Common myeloid progenitor, CD34-positive (primary cell): Measurements from ENCODE around the gene SFTA2.
"Not testable (repeated sequence)": the region's sequence is repeated elsewhere in the genome, so short reads cannot be mapped to it uniquely, and the experiment has no call there.

Source experiments
- CTCF ChIA-PET: fragments of 350-600 bp; sonication (Branson Sonifier 250); formaldehyde crosslinking; loops from one replicate; lab custom pipeline; 2021; ENCODE audit warnings: antibody characterized with exemption; lab: Charles Lee
- POLR2A ChIA-PET: fragments of 350-600 bp; sonication (Branson Sonifier 250); formaldehyde crosslinking; loops from one replicate; lab custom pipeline; 2021; ENCODE audit warnings: antibody characterized with exemption; lab: Charles Lee
- DNase-seq, 3 donors: peaks; one replicate each; pipeline versions ENCODE4 v3.0.0 to v3.0.0-alpha.2; 2013
- H3K27ac ChIP-seq, 2 experiments: 1 replicate in 1 of 2; 2 replicates in 1 of 2; pipeline ENCODE4 v1.7.0; 2013; ENCODE audit warnings: inconsistent platforms in 2 of 2, low read length in 2 of 2, mild to moderate bottlenecking in 2 of 2, low read depth in 1 of 2, moderate library complexity in 1 of 2; ENCODE audit not compliant: severe bottlenecking in 2 of 2, insufficient read depth in 1 of 2, poor library complexity in 1 of 2
- H3K27me3 ChIP-seq, 5 experiments: replicated peaks in 2 of 5; 1 replicate in 3 of 5; 2 replicates in 2 of 5; pipeline versions ENCODE4 v1.6.1 to v1.7.0; 2013; ENCODE audit warnings: low read length in 4 of 5, mild to moderate bottlenecking in 2 of 5, moderate library complexity in 2 of 5, inconsistent platforms in 1 of 5; ENCODE audit not compliant: insufficient read depth in 5 of 5, control insufficient read depth in 4 of 5
- H3K36me3 ChIP-seq, 4 experiments: 1 replicate in 2 of 4; 2 replicates in 2 of 4; pipeline versions ENCODE4 v1.6.1 to v1.7.0; 2013; ENCODE audit warnings: low read length in 3 of 4, control low read depth in 1 of 4, mild to moderate bottlenecking in 1 of 4; ENCODE audit not compliant: control insufficient read depth in 4 of 4, insufficient read depth in 4 of 4
- H3K4me1 ChIP-seq, 4 experiments: 1 replicate in 3 of 4; 2 replicates in 1 of 4; pipeline versions ENCODE4 v1.6.1 to v1.7.1; 2013; ENCODE audit warnings: low read length in 3 of 4, mild to moderate bottlenecking in 3 of 4, control low read depth in 1 of 4, inconsistent platforms in 1 of 4, moderate library complexity in 1 of 4; ENCODE audit not compliant: control insufficient read depth in 4 of 4, insufficient read depth in 4 of 4; ENCODE audit errors: control extremely low read depth in 1 of 4
- H3K4me3 ChIP-seq, 7 experiments: 1 replicate in 4 of 7; 2 replicates in 3 of 7; pipeline versions ENCODE4 v1.5.1 to v1.7.0; 2013; ENCODE audit warnings: mild to moderate bottlenecking in 7 of 7, low read length in 6 of 7, moderate library complexity in 6 of 7, inconsistent platforms in 2 of 7, low read depth in 2 of 7, control low read depth in 1 of 7; ENCODE audit not compliant: insufficient read depth in 4 of 7, control insufficient read depth in 1 of 7; ENCODE audit errors: extremely low read depth in 1 of 7
- H3K9me3 ChIP-seq, 5 experiments: 1 replicate in 4 of 5; 2 replicates in 1 of 5; pipeline versions ENCODE4 v1.6.1 to v1.7.1; 2013; ENCODE audit warnings: low read length in 4 of 5, mild to moderate bottlenecking in 2 of 5, inconsistent platforms in 1 of 5, low read depth in 1 of 5, moderate library complexity in 1 of 5; ENCODE audit not compliant: control insufficient read depth in 4 of 5, insufficient read depth in 2 of 5; ENCODE audit errors: control extremely low read depth in 1 of 5
- WGBS: methylation state at CpG from one replicate; pipeline ENCODE4 v1.1.5; 2013; ENCODE audit not compliant: insufficient coverage; 5-methylcytosine and 5-hydroxymethylcytosine counted together

The SFTA2 gene

GRCh38 chr6:30914854-30915590 lies 16.9 kb downstream of the SFTA2 start:
- no peaks in the 10 kb centered on the region for H3K9me3 ChIP-seq
- H3K4me1 ChIP-seq: peaks cover 0 to 23% (median 22%) of the 10 kb centered on the region in 4 experiments
- H3K36me3 ChIP-seq: peaks cover 3 to 57% (median 39%) of the 10 kb centered on the region in 4 experiments

DNA sequence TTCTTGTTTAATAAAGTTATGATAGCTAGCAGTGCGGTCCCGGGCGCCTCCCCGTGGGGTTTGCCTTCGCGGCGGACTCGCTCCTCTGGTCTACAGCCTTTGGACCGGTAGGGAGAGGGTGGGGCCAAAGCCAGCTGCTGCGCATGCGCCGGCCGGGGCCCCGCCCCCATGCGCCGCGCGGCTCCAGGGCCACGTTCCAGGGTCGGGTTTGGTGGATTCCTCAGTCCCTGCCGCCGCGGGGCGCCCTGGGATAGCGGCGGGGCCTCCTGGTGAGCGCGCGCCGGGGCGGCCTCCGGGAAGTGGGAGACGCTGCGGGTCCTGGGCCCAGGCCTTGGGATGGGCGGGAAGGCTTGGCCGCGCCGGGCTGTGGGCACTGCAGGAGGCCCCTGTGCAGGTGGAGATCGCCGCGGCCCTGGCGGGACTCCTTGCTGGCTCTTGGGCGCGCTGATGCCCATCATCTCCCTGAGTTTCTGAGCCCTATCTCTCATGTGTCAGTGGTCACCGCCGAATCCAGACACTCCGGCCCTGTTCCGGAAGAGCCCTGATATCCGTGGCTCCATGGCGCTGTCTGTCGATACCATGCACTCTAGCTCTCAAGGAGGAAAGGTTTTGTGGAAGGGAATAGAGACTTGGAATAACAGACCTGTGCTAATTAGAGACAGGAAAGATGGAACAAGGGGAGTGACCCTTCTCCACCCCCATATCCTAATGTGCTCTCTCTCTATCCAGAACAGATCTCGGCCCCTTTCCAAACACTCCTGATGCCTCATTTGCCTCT lies 17.7 kb downstream of the SFTA2 start, which contains the start of gene VARS2:
Gene VARS2 (plus strand): TSS at position 163 of the 778 bp plus-strand sequence. CDS start 599 bp downstream, at position 762.
- under 1% methylated on average over 44 of the region's 52 CpGs for WGBS
- Histone ChIP-seq H3K27me3 (no peaks in the 10 kb centered on the region), H3K27ac (peak within 1 kb of the TSS in 1 of 2 experiments; percentile 67), H3K36me3 (peaks cover 3 to 50% (median 37%) of the 10 kb centered on the region in 4 experiments), H3K4me3 (peak within 1 kb of the TSS; percentile 15 to 88 (median 76)), H3K9me3 (no peaks in the 10 kb centered on the region), H3K4me1 (peaks cover 0 to 23% (median 22%) of the 10 kb centered on the region in 4 experiments)
- ChIA-PET CTCF (interaction anchor here (0.5 to 11.1 kb wide), 26 partner anchors 9 to 284 kb away, joined by 3 to 119 read pairs (median 6); partner anchors contain the start of genes DDR1 and MUCL3), POLR2A (interaction anchor here (0.6 to 1.0 kb wide), 3 partner anchors 62 to 172 kb away, joined by 3 to 4 read pairs (median 3); no protein-coding TSS in a partner anchor)
- peak; percentile 85 to 88 (median 86) for DNase-seq

More at GRCh38 chr6:30914854-30915590, 16.9 kb downstream of the SFTA2 start:
- DNase-seq: peak in 1 of 3 donors; percentile 13
- no peaks in the 10 kb centered on the region for H3K27me3 ChIP-seq
- H3K27ac ChIP-seq: peak overlapping the region in 1 of 2 experiments; percentile 67
- ChIA-PET CTCF (interaction anchor here (0.6 to 11.1 kb wide), 32 partner anchors 9 to 285 kb away, joined by 3 to 119 read pairs (median 5); partner anchors contain the start of genes DDR1, MUCL3 and PSORS1C1), POLR2A (interaction anchor here (0.6 to 0.8 kb wide), 3 partner anchors 25 to 172 kb away, joined by 3 to 4 read pairs (median 3); no protein-coding TSS in a partner anchor)
- H3K4me3 ChIP-seq: peak overlapping the region in 6 of 7 experiments; percentile 15 to 88 (median 80)
- WGBS: 54% methylated on average over 12 of the region's 17 CpGs

DNA sequence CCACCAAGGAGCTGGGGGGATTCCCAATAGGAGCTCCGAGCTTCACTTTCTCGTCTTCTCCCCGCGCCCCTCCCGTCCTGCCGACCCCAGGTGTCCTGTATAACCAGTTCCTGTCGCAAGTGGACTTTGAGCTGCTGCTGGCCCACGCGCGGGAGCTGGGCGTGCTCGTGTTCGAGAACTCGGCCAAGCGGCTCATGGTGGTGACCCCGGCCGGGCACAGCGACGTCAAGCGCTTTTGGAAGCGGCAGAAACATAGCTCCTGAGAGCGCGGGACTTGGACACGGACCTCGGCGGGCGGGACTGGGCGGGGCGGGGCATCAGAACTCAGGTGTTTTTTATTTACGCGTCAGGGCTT lies 18.3 kb downstream of the SFTA2 start:
- Histone ChIP-seq H3K36me3 (peaks cover 3 to 48% (median 36%) of the 10 kb centered on the region in 4 experiments), H3K4me3 (peak overlapping the region in 6 of 7 experiments; percentile 15 to 88 (median 80)), H3K9me3 (no peaks in the 10 kb centered on the region), H3K27ac (peak overlapping the region in 1 of 2 experiments; percentile 67), H3K4me1 (peaks cover 2 to 28% (median 26%) of the 10 kb centered on the region in 4 experiments), H3K27me3 (no peaks in the 10 kb centered on the region)
- 25% methylated on average over 29 of the region's 31 CpGs for WGBS
- POLR2A ChIA-PET: interaction anchor here (1.0 kb wide), 1 partner anchor 85 kb away, joined by 3 read pairs; no protein-coding TSS in a partner anchor
- no peak for DNase-seq
- CTCF ChIA-PET: interaction anchor here (0.9 to 11.1 kb wide), 16 partner anchors 9 to 216 kb away, joined by 3 to 119 read pairs (median 5); partner anchors contain the start of gene DDR1

DNA sequence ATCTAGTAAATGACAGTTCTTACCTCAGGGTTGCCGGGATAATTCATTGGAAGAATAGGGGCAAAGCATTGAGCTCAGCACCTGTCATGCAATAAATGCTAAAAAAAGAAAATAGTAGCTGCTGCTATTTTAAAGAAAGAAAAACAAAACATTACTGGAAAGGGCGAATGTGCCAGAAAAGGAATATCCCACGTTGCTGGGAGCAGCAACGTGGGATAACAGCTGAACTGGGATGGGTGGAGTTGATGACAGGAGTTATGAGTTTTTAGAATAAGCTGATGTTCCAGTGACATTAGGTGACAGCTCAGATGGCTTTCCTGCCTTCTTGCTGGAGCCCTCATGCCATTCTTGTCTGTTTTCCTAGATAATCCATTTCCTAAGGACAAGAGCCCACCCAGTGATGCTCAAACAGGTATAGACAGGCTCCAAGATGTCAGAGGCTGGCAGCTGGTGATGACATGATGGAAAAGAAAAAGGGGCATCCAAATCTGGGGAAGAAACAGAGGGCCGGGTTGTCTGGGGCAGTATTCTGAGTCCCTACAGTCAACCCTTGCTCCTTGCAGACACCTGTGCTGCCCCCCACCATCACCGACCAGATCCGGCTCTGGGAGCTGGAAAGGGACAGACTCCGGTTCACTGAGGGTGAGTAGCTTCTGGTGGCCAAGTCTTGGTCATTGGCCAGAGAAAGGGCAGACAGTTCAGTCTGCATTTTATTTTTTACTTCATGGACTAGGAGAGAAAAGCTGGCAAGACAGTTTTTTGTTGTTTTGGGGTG lies 19.0 kb downstream of the SFTA2 start:
- H3K4me1 ChIP-seq: peaks cover 8 to 34% (median 31%) of the 10 kb centered on the region in 4 experiments
- no peak overlapping the region for H3K27ac ChIP-seq
- peak overlapping the region in 1 of 7 experiments; percentile 87 for H3K4me3 ChIP-seq
- H3K36me3 ChIP-seq: peaks cover 3 to 46% (median 35%) of the 10 kb centered on the region in 4 experiments
- ChIA-PET POLR2A (interaction anchor here (1.0 kb wide), 1 partner anchor 84 kb away, joined by 3 read pairs; no protein-coding TSS in a partner anchor), CTCF (interaction anchor here (0.9 to 11.1 kb wide), 15 partner anchors 10 to 216 kb away, joined by 3 to 119 read pairs (median 4); partner anchors contain the start of gene DDR1)
- no peaks in the 10 kb centered on the region for H3K9me3 ChIP-seq
- WGBS: 98% methylated on average over 7 of the region's 8 CpGs
- no peak for DNase-seq
- H3K27me3 ChIP-seq: no peaks in the 10 kb centered on the region

DNA sequence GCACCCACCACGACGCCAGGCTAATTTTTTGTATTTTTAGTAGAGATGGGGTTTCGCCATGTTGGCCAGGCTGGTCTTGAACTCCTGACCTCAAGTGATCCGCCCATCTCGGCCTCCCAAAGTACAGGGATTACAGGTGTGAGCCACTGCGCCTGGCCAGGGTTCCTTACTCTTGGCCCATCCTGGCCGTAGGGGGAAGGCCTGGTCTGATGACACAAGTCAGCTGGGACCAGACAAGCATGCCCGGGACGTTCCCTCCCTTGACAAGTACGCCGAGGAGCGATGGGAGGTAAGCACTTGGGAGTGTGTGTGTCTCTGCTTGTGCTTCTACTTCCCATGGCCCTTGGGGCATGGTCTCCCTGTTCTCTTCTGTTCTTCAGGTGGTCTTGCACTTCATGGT lies 21.5 kb downstream of the SFTA2 start:
- ChIA-PET CTCF (interaction anchor here (0.6 to 11.1 kb wide), 6 partner anchors 85 to 205 kb away, joined by 3 to 119 read pairs (median 4); no protein-coding TSS in a partner anchor), POLR2A (interaction anchor here (0.6 kb wide), 1 partner anchor 272 kb away, joined by 3 read pairs; no protein-coding TSS in a partner anchor)
- Histone ChIP-seq H3K36me3 (peaks cover 3 to 34% (median 24%) of the 10 kb centered on the region in 4 experiments), H3K4me1 (peaks cover 8 to 32% (median 29%) of the 10 kb centered on the region in 4 experiments)
- H3K27me3 ChIP-seq, H3K9me3 ChIP-seq, H3K27ac ChIP-seq, H3K4me3 ChIP-seq, DNase-seq: not testable (repeated sequence)
- 100% methylated on average over 8 of the region's 12 CpGs for WGBS

- ChIA-PET CTCF (interaction anchor here (11.1 kb wide), 1 partner anchor 83 kb away, joined by 119 read pairs; no protein-coding TSS in a partner anchor), POLR2A (no interaction called here)
- peak overlapping the region in 6 of 7 experiments; percentile 94 to 99 (median 96) for H3K4me3 ChIP-seq
- H3K36me3 ChIP-seq: peaks cover 3 to 34% (median 24%) of the 10 kb centered on the region in 4 experiments
- H3K27ac ChIP-seq: peak overlapping the region in 1 of 2 experiments; percentile 72
- peaks cover 8 to 17% (median 16%) of the 10 kb centered on the region in 4 experiments for H3K4me1 ChIP-seq
- no peak for DNase-seq
- no peaks in the 10 kb centered on the region for H3K27me3 ChIP-seq
- WGBS: 31% methylated on average over 2 of the region's 2 CpGs
- no peaks in the 10 kb centered on the region for H3K9me3 ChIP-seq
Observed at GRCh38 chr6:30908700-30909099, 23.3 kb downstream of the SFTA2 start.
